GM12892 (cell line): ENCODE data around the gene IL17RE.

Experiments used
- POLR2A ChIP-seq: IDR thresholded peaks from 2 replicates; pipeline ENCODE4 v1.6.1; 2011; ENCODE audit warnings: low read depth, low read length, control low read depth
- POLR2AphosphoS5 ChIP-seq: IDR thresholded peaks from 2 replicates; pipeline ENCODE4 v1.6.1; 2011; ENCODE audit warnings: low read depth, low read length, control low read depth
- TAF1 ChIP-seq: IDR thresholded peaks from 2 replicates; pipeline ENCODE4 v1.6.1; 2011; ENCODE audit warnings: low read depth, mild to moderate bottlenecking, control low read depth, low read length, borderline replicate concordance

GRCh38 chr3:9869955-9870354 lies 32.7 kb upstream of the IL17RE start:
- TF ChIP-seq POLR2A (no peak), TAF1 (no peak), POLR2AphosphoS5 (no peak)
